Measurements from ENCODE around the gene TMEM259. TPM values are rescaled to one million over a fixed set of nuclear protein-coding genes. Genes with fewer than 3 reads are reported as not detected.

The TMEM259 gene
- total and polyA plus RNA-seq, 9 of the 15 experiments (the other 6 are each of a cell fraction or from before 2014, with no cell fraction given): 0.52 to 231 (median 63.6) TPM

- H3K79me2 ChIP-seq (ENCODE audit: control insufficient read depth, insufficient read depth, low read length): no peaks in the 10 kb centered on the region
- no TSS peak for BruUV-seq (replicated peaks)
- peaks cover 3% of the 10 kb centered on the region for H3K9me1 ChIP-seq (ENCODE audit: control insufficient read depth, insufficient read depth, low read length)
- no peaks in the 10 kb centered on the region; the same call in 1 of the 2 replicates for H4K20me1 ChIP-seq (replicated peaks; ENCODE audit: control insufficient read depth, insufficient read depth, low read length)
- H3K9ac ChIP-seq (ENCODE audit: insufficient read depth in 1 of 2, low read depth in 2 of 2, low read length in 2 of 2): no peak overlapping the region
- H3K36me3 ChIP-seq (ENCODE audit: control insufficient read depth, insufficient read depth, low read length): peaks cover 12% of the 10 kb centered on the region; the same call in 1 of the 3 replicates
- no peak overlapping the region for H2AFZ ChIP-seq (ENCODE audit: low read depth, low read length)
- H3K27me3 ChIP-seq (ENCODE audit: control insufficient read depth in 2 of 2, insufficient read depth in 2 of 2, low read length in 2 of 2): no peaks in the 10 kb centered on the region
- POLR2A ChIA-PET: no interaction called here
- ATAC-seq (no peak), FAIRE-seq (no peak), DNase-seq (ENCODE audit: extremely low read depth in 1 of 4, low spot score in 3 of 4) (no peak)
- in situ Hi-C loops (cut with MboI): no loop called here
- H3K27ac ChIP-seq (ENCODE audit: extremely low read depth, low read depth, low read length): no peak overlapping the region
- 31% methylated on average over 3 of the region's 3 CpGs for WGBS (ENCODE audit: insufficient coverage, low coverage, missing lambda C conversion rate)
- no peak overlapping the region for H3K4me3 ChIP-seq
- H3K4me2 ChIP-seq (ENCODE audit: insufficient read depth, low read length): no peak overlapping the region
- no peaks in the 10 kb centered on the region for H3K9me3 ChIP-seq (replicated peaks; ENCODE audit: control insufficient read depth, insufficient read depth, low read depth, low read length)
- CTCF ChIA-PET (ENCODE audit: low intra/inter-chr PET ratio): no interaction called here
- intact Hi-C loops (cut with micrococcal nuclease): no loop called here
- H3K4me1 ChIP-seq (replicated peaks in 1 of 2; ENCODE audit: control insufficient read depth in 2 of 2, insufficient read depth in 2 of 2, low read length in 2 of 2): peaks cover 9 to 70% of the 10 kb centered on the region in 2 experiments
- TF ChIP-seq MTA3 (IDR thresholded peaks at IDR 0.05; ENCODE audit: borderline replicate concordance) (no peak), ARID3A (IDR thresholded peaks at IDR 0.05; ENCODE audit: borderline replicate concordance, low read depth, low read length) (no peak), TCF15 (CRISPR knock-in tag; IDR thresholded peaks at IDR 0.05) (no peak), ZNF445 (CRISPR knock-in tag; IDR thresholded peaks at IDR 0.05; ENCODE audit: low read depth) (no peak), HIVEP1 (CRISPR knock-in tag; IDR thresholded peaks at IDR 0.05) (no peak), HDGF (IDR thresholded peaks at IDR 0.05) (no peak), PHB (CRISPR knock-in tag; IDR thresholded peaks at IDR 0.05) (no peak), PCBP1 (IDR thresholded peaks at IDR 0.05; ENCODE audit: low read depth, low read length, poor library complexity, severe bottlenecking) (no peak), XRCC4 (IDR thresholded peaks at IDR 0.05; ENCODE audit: extremely low read depth, insufficient read depth, insufficient read length) (no peak), HLTF (IDR thresholded peaks at IDR 0.05) (no peak), E2F8 (IDR thresholded peaks at IDR 0.05; ENCODE audit: low read depth, partially characterized antibody) (no peak), TSC22D4 (tag; IDR thresholded peaks at IDR 0.05) (no peak), THRAP3 (IDR thresholded peaks at IDR 0.05; ENCODE audit: borderline replicate concordance) (no peak), ZFP36 (IDR thresholded peaks at IDR 0.05; ENCODE audit: low read depth, low read length, partially characterized antibody) (no peak), SMARCA4 (IDR thresholded peaks at IDR 0.05) (no peak), ZNF518B (CRISPR knock-in tag; IDR thresholded peaks at IDR 0.05) (no peak), RBM22 (IDR thresholded peaks at IDR 0.05; ENCODE audit: low read depth, low read length, poor library complexity, severe bottlenecking) (no peak)
These were observed 21.6 kb downstream of the TMEM259 start for GRCh38 chr19:999379-999719.
